GM18870 (cell line): ENCODE results near the gene TEX29.

Experiments used
- ATAC-seq: cut with Tn5 transposase; IDR thresholded peaks from one replicate; pipeline ENCODE4 v1.9.1; 2021; ENCODE audit warnings: moderate library complexity; ENCODE audit not compliant: unreplicated experiment

TEX29 gene

GRCh38 chr13:111289251-111289650 lies 31.2 kb upstream of the TEX29 start:
- ATAC-seq, result no peak

GRCh38 chr13:111291908-111292307 lies 28.5 kb upstream of the TEX29 start:
- ATAC-seq, result no peak

DNA sequence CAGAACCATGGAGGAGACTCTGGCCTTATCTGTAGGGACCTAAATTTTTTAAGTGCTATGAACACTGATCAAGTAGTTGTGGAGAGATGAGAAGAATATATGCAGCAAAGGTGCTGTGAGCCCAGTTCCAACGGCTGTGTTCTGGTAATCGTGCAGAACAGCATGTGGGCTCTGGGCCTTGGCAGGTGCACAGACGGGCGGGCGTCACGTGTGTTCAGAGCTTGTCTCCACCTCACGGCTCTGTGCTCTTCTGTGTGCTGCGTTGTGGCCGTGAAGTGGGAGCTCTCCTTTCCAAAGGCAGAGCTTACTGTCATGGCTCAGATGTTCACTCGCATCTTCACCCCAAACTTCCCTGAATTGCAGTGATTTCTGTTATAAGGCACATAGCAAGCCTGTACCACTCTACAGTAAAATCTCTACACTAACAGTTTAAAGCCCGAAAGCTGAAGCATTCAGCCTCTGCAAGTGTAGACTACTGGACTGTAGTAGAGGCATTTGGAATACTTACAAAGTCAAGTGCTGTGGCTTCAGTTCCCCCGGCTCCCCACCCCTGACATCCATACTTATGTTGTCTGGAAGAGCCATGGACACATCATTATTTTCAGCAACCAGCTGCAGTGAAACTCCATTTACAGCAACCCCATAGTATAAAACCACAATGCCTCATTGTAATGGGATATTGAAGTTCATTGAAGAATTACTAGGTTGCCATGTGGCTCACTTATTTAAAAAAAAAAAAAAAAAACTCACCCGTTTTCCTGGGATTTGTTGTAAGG lies 27.5 kb upstream of the TEX29 start:
- no peak for ATAC-seq

- no peak for ATAC-seq
These were observed 24.6 kb upstream of the TEX29 start for GRCh38 chr13:111295886-111296285.

DNA sequence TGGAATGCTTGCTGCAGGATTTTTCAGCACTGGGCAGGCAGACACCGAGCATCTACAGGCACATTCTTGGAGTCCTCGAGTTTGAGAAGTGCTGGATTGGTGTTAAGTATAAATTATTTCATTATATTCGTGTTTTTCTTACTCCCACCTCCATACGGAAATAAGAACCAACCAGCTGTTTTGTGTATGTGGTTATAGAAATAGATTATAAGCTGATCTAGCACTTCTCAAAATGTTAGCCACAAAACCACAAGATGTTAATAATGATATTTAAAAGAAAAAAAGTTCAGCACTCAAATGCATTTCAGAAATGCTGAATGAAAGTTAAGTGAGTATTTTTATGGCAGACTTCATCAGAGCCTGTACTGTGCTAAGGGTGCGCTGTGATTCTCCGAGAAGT lies 24.0 kb upstream of the TEX29 start:
- no peak for ATAC-seq

DNA sequence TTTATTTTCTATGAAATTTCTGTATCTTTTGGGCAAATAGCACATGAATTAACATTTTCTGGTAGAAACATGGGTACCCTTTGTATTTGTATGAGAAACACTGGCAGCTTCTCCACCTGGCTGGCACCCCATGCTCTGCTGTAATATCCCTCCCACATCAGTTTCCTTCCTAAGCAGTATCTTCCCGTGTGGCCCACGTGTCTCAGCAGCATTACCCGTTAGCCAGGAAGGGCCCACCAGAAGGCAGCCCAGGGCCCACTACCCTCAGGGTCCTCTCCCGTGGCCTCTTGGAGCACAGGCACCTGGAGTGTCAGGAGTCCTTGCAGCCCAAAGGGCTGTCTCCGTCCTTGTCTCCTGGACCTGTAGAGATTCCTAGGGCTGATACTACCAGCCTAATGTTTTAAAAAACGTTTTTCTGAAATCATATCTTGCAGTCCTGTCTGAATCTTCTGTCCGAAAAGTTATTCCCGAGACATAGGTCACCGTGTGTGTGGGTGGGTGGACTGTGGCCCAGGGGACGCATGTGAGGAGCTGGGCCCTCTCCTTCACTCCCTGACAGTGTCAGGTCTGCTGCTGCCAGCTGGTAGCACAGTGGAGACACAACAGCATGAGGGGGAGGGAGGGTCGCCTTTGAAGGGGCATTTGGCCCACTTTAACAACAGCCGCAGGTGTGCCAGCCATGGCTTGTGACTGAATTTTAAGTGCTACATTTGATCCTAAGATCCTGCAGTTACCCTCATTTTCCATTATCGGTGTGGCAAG lies 22.0 kb upstream of the TEX29 start:
- ATAC-seq, result no peak

DNA sequence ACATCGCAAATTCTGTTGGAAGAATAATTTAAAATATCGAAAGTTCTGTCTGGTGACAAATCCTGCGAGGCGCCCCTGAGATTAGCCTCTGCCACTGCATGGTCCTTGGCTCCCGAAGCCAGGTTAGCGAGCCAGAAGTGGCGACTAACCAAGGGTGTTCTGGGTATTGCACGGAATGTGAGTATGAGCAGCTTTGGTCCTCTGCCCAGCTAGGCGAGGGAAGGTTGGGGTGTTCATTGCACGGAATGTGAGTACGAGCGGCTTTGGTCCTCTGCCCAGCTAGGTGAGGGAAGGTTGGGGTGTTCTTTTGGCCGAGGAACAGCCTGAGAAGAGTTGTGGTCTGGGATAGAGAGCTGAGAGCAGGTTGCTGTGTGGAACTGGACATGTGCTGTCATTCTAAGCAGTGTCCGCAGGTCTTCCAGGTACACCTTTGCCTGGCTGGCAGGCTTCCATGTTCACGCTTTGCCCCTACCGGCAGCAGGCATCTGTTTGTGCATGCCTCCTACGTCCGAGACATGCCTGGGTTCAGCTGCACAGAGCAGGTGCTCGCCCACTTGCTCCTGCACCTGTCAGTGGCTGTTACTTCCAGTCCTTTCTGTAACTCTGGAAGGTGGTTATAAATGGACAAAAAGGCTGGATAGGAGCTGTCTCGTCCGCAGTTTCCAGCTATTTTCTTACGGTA lies 18.3 kb upstream of the TEX29 start:
- ATAC-seq, result no peak

GRCh38 chr13:111303559-111303958 lies 16.9 kb upstream of the TEX29 start:
- ATAC-seq, result no peak

DNA sequence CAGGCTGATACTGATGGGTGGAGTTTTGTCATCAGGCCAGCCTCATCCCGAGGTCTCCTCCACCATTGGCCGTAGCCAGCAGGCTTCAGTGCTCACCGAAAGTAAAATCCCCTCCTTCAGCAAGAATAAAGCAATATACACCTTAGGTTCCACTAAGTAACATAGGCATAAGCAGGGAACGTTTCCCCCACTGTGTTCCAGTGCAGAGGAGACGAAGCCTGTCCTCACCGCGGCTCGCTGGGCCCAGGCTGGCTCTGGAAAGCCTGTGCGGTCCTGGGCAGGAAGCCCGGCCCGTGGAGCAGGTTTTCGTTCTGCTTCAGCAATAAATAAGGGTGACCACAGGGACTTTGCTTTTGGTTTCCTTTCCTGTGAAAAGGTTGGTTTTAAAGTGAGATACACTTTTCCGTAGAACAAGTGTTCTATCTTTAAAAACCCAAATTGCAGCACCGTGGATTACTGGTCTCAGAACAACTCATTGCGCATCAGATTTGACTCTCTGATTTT lies 16.3 kb upstream of the TEX29 start:
- ATAC-seq, result peak; percentile 87

- ATAC-seq, result no peak
These were observed 15.7 kb upstream of the TEX29 start for GRCh38 chr13:111304603-111305289.

DNA sequence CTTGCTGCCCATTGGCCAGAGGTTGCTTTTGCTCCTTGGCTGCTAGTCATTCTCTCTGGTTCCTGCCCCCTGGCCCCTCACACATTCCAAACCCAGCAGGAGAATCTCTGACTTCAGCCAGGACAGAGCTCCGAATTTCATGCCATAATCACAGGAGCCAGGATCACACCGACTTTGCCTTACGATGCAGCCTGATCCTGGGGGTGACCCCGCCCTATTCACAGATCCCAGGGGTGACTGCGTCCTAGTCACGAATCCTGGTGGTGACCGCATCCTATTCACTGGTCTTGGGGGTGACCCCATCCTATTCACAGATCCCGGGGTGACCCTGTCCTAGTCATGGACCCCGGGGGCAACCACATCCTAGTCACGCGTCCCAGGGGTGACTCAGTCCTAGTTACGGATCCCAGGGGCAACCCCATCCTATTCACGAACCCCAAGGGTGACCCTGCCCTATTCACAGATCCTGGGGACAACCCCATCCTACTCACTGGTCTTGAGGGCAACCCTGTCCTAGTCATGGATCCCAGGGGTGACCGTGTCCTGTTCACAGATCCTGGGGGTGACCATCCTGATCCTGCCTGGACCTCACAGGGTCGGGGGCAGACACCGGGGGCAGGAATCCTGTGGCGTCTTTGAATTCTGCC lies 7.4 kb upstream of the TEX29 start:
- no peak for ATAC-seq

GRCh38 chr13:111313911-111314425 lies 6.5 kb upstream of the TEX29 start:
- no peak for ATAC-seq

DNA sequence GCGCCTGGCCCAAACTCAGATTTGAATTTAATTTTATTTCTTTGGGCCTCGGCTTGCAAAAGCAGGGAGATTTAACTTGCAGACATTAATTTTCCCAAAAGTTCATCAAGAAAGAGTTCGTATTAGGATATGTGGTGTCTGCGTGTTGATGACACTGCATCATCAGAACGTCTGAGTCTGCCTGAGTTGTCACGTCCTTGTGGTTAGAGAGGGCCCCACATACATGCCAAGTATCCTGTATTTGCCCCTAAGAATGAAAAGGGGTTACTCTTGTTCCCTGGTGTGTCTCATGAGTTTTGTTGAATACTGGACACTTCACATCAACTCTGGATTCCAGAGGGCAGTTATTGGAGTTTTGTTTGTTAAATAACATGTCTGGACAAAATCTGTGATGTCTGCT lies 5.6 kb upstream of the TEX29 start:
- no peak for ATAC-seq

- no peak for ATAC-seq
These were observed 5.0 kb upstream of the TEX29 start for GRCh38 chr13:111315347-111315995.

- no peak for ATAC-seq
These were observed 4.2 kb upstream of the TEX29 start for GRCh38 chr13:111316161-111316730.

- ATAC-seq, result no peak
These were observed 3.3 kb upstream of the TEX29 start for GRCh38 chr13:111317042-111317550.

- ATAC-seq, result no peak
These were observed 2.7 kb upstream of the TEX29 start for GRCh38 chr13:111317571-111318345.

GRCh38 chr13:111318386-111318785 lies 2.1 kb upstream of the TEX29 start:
- ATAC-seq, result no peak

DNA sequence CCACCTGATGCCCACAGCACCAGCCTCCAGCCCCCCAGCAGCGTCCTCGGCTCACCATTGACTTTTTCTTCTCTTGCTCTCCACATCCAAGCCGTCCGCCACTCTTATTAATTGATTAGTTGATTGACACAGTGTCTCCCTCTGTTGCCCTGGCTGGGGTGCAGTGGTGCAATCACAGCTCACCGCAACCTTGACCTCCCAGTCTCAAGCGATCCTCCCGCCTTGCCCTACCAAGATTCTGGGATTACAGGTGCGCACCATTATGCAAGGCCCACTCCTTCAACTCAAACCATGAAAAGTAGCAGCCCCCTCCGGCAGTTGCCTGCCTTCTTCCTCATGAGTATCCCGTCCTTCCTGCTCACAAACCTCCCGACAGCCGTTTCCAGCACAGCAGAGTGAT lies 921 bp upstream of the TEX29 start:
- no peak for ATAC-seq
